ENCODE measurements around the gene BAG3. TPM values are rescaled to one million over a fixed set of nuclear protein-coding genes. Genes with fewer than 3 reads are reported as not detected.
A peak's percentile ranks its signal among the peaks of the same experiment; 100 is the strongest.

Gene BAG3
- total and polyA plus RNA-seq, 2 of the 8 experiments (the other 6 are each of a cell fraction or from before 2014, with no cell fraction given): 3.5 to 13.3 TPM

- TF ChIP-seq CBX8 (IDR thresholded peaks at IDR 0.05; ENCODE audit: borderline replicate concordance, low read depth, low read length) (no peak), BRCA1 (IDR thresholded peaks at IDR 0.05; ENCODE audit: low read depth, low read length) (no peak), MAFK (IDR thresholded peaks at IDR 0.05; ENCODE audit: low read depth, low read length) (no peak), POLR2A (IDR thresholded peaks at IDR 0.05; ENCODE audit: control extremely low read depth in 1 of 2, low read depth in 2 of 2, low read length in 2 of 2) (peak in 1 of 2 experiments; percentile 72; a peak in 1 of 3 replicates), JUND (IDR thresholded peaks at IDR 0.05; ENCODE audit: low read length) (peak; percentile 41; the same call in 1 of the 2 replicates), YY1 (IDR thresholded peaks at IDR 0.05; ENCODE audit: low read depth, low read length) (0 out of 2 replicates have a peak, but pooled peaks have one; percentile 74), SAP30 (IDR thresholded peaks at IDR 0.05; ENCODE audit: insufficient read depth, insufficient replicate concordance, low read length) (no peak), GABPA (IDR thresholded peaks at IDR 0.05; ENCODE audit: borderline replicate concordance, insufficient read depth, low read length) (no peak), JUN (IDR thresholded peaks at IDR 0.05; ENCODE audit: low read depth, low read length) (peak; percentile 29; the same call in 1 of the 2 replicates), SRF (IDR thresholded peaks at IDR 0.05; ENCODE audit: low read depth, low read length) (peak; percentile 84), TEAD4 (IDR thresholded peaks at IDR 0.05; ENCODE audit: low read depth, low read length) (peak; percentile 66; the same call in 1 of the 2 replicates), CREB1 (IDR thresholded peaks at IDR 0.05) (no peak), BCL11A (IDR thresholded peaks at IDR 0.05; ENCODE audit: low read depth in 2 of 2, low read length in 2 of 2) (no peak), ZNF274 (IDR thresholded peaks at IDR 0.05; ENCODE audit: borderline replicate concordance, extremely low read depth, low read length) (no peak)
Measured at GRCh38 chr10:119688033-119688508, 36.9 kb downstream of the BAG3 start (continued).

Measured in H1 (cell line).